Osteoblast (primary cell): ENCODE results near the gene COG5. TPM values are rescaled to one million over a fixed set of nuclear protein-coding genes. Genes with fewer than 3 reads are reported as not detected.

Experiments
- DNase-seq: peaks from one replicate; pipeline ENCODE4 v3.0.0; 2011; ENCODE audit warnings: low spot score, mixed read lengths; ENCODE audit not compliant: insufficient read length; ENCODE audit errors: missing footprints
- H2AFZ ChIP-seq: 2 replicates; pipeline ENCODE4 v1.6.0; 2011; ENCODE audit warnings: mild to moderate bottlenecking, low read length
- H3K27ac ChIP-seq: 2 replicates; pipeline ENCODE4 v1.5.1; 2011; ENCODE audit warnings: mild to moderate bottlenecking, low read depth, low read length, moderate library complexity
- H3K27me3 ChIP-seq: 2 replicates; pipeline ENCODE4 v1.6.0; 2012; ENCODE audit warnings: mild to moderate bottlenecking, control low read depth, inconsistent platforms, low read length, moderate library complexity; ENCODE audit not compliant: insufficient read depth
- H3K36me3 ChIP-seq: 2 replicates; pipeline ENCODE4 v1.5.1; 2011; ENCODE audit warnings: mild to moderate bottlenecking, low read length, control low read depth, moderate library complexity; ENCODE audit not compliant: insufficient read depth
- H3K4me1 ChIP-seq: 2 replicates; pipeline ENCODE4 v1.5.1; 2011; ENCODE audit warnings: mild to moderate bottlenecking, low read length, control low read depth, moderate library complexity; ENCODE audit not compliant: insufficient read depth
- H3K4me2 ChIP-seq: 2 replicates; pipeline ENCODE4 v1.6.0; 2011; ENCODE audit warnings: mild to moderate bottlenecking, low read length; ENCODE audit not compliant: insufficient read depth
- H3K4me3 ChIP-seq: fragments of 200-600 bp; sonication (generic); 3 replicates; pipeline ENCODE4 v1.5.1; 2012; ENCODE audit warnings: mild to moderate bottlenecking, low read length, inconsistent platforms; ENCODE audit not compliant: insufficient read depth
- H3K79me2 ChIP-seq: 2 replicates; pipeline ENCODE4 v1.6.0; 2012; ENCODE audit warnings: mild to moderate bottlenecking, low read length, control low read depth, inconsistent platforms; ENCODE audit not compliant: insufficient read depth
- H3K9me3 ChIP-seq: 2 replicates; pipeline ENCODE4 v1.5.1; 2011; ENCODE audit warnings: low read depth, low read length, control low read depth
- H4K20me1 ChIP-seq: 2 replicates; pipeline ENCODE4 v1.6.0; 2012; ENCODE audit warnings: mild to moderate bottlenecking, low read length, control low read depth; ENCODE audit not compliant: insufficient read depth
- CTCF ChIP-seq: IDR thresholded peaks from 2 replicates; pipeline ENCODE4 v1.5.1; 2011; ENCODE audit warnings: mild to moderate bottlenecking, low read depth, low read length, moderate library complexity; ENCODE audit errors: extremely low read depth
- total RNA-seq: library from RNA; depleted of rRNA; stranded (reverse); fragments of >200 nt; gene quantifications from 2 replicates; pipeline ENCODE4 v1.2.3, GENCODE V29; 2012

The COG5 gene
- total RNA-seq, 1 donor: 29.7 TPM

GRCh38 chr7:107372298-107372697 is 191.4 kb downstream of the COG5 start:
- Histone ChIP-seq H3K79me2 (no peaks in the 10 kb centered on the region), H2AFZ (no peak overlapping the region), H3K4me2 (no peak overlapping the region), H3K4me3 (no peak overlapping the region), H3K36me3 (no peaks in the 10 kb centered on the region), H3K9me3 (no peaks in the 10 kb centered on the region), H4K20me1 (no peaks in the 10 kb centered on the region), H3K27me3 (no peaks in the 10 kb centered on the region), H3K4me1 (peaks cover 8% of the 10 kb centered on the region), H3K27ac (peak overlapping the region; percentile 13)
- TF ChIP-seq CTCF: no peak
- peak; percentile 29 for DNase-seq

- no peak overlapping the region for H2AFZ ChIP-seq
- H3K27me3 ChIP-seq: no peaks in the 10 kb centered on the region
- no peaks in the 10 kb centered on the region for H3K79me2 ChIP-seq
- no peak for DNase-seq
- peaks cover 8% of the 10 kb centered on the region for H3K4me1 ChIP-seq
- H3K9me3 ChIP-seq: no peaks in the 10 kb centered on the region
- H3K27ac ChIP-seq: no peak overlapping the region
- no peak overlapping the region for H3K4me3 ChIP-seq
- H4K20me1 ChIP-seq: no peaks in the 10 kb centered on the region
- TF ChIP-seq CTCF: no peak
- H3K4me2 ChIP-seq: no peak overlapping the region
- H3K36me3 ChIP-seq: no peaks in the 10 kb centered on the region
Measured at GRCh38 chr7:107370816-107371215, 192.9 kb downstream of the COG5 start.

DNA sequence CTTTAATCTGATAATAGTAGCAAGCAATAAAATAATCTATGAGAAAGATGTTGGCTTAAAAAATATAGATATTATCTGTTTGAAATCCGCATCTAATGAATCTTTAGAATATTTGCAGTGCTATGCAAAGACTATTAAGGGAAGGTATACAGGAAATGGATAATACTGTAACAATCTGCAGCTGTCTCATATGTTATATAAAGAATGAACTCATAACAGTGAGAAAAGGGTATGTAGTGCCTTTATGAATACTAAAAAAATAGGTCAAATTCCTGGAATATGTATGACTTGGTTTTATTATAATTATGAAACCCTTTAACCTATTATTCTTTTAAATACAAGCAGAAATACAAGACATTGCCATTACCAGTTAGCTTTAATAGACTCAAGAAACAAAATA is 198.9 kb downstream of the COG5 start:
- Histone ChIP-seq H3K36me3 (peaks cover 12% of the 10 kb centered on the region), H3K4me1 (no peaks in the 10 kb centered on the region), H3K79me2 (no peaks in the 10 kb centered on the region), H2AFZ (no peak overlapping the region), H3K27me3 (no peaks in the 10 kb centered on the region), H3K27ac (no peak overlapping the region), H3K9me3 (peaks cover 3% of the 10 kb centered on the region), H3K4me3 (no peak overlapping the region), H4K20me1 (no peaks in the 10 kb centered on the region), H3K4me2 (no peak overlapping the region)
- DNase-seq: no peak
- no peak for TF ChIP-seq CTCF

- H3K4me3 ChIP-seq: no peak overlapping the region
- H2AFZ ChIP-seq: no peak overlapping the region
- H3K9me3 ChIP-seq: peaks cover 5% of the 10 kb centered on the region
Measured at GRCh38 chr7:107359520-107360316, 204.0 kb downstream of the COG5 start.

More at GRCh38 chr7:107359520-107360316, 204.0 kb downstream of the COG5 start:
- Histone ChIP-seq H3K36me3 (peaks cover 16% of the 10 kb centered on the region), H3K4me2 (no peak overlapping the region), H3K4me1 (peaks cover 10% of the 10 kb centered on the region), H4K20me1 (no peaks in the 10 kb centered on the region), H3K27me3 (no peaks in the 10 kb centered on the region), H3K27ac (no peak overlapping the region), H3K79me2 (no peaks in the 10 kb centered on the region)
- no peak for TF ChIP-seq CTCF
- no peak for DNase-seq
